Ovary (tissue), 9 donors: ENCODE results near the gene TPSD1. TPM values are rescaled to one million over a fixed set of nuclear protein-coding genes. Genes with fewer than 3 reads are reported as not detected.

ENCODE experiments used
- DNase-seq, 5 donors: peaks; one replicate each; pipeline ENCODE4 v3.0.0-alpha.2; 2019 to 2020
- H3K27ac ChIP-seq, 2 donors: fragments of 200-600 bp; one replicate each; pipeline versions ENCODE4 v1.5.1 to v1.8.0; 2019 to 2022
- H3K27me3 ChIP-seq: fragments of 200-600 bp; one replicate; pipeline ENCODE4 v1.8.0; 2022
- H3K36me3 ChIP-seq: fragments of 200-600 bp; sonication (generic); one replicate; pipeline ENCODE4 v1.5.1; 2019
- H3K4me1 ChIP-seq: one replicate; pipeline ENCODE4 v1.8.1; 2013; ENCODE audit warnings: mild to moderate bottlenecking, moderate library complexity; ENCODE audit not compliant: insufficient read depth
- H3K4me3 ChIP-seq: fragments of 200-600 bp; sonication (generic); one replicate; pipeline ENCODE4 v1.5.1; 2017
- H3K9me3 ChIP-seq, 2 donors: fragments of 200-600 bp in 1 of 2; sonication (generic) in 1 of 2; one replicate each; pipeline versions ENCODE4 v1.5.1 to v1.8.1; 2013 to 2019; ENCODE audit warnings: mild to moderate bottlenecking in 1 of 2, moderate library complexity in 1 of 2
- EP300 ChIP-seq: sonication (generic); formaldehyde crosslinking; IDR thresholded peaks from one replicate; pipeline ENCODE4 v1.6.1; 2017; ENCODE audit warnings: antibody characterized with exemption
- POLR2A ChIP-seq: fragments of 450-650 bp; IDR thresholded peaks from one replicate; pipeline ENCODE4 v1.6.1; 2017; ENCODE audit warnings: antibody characterized with exemption, mild to moderate bottlenecking, moderate library complexity
- WGBS, 3 donors: extraction: QIAGEN DNeasy Blood & Tissue Kit in 1 of 3; methylation state at CpG; one replicate each; pipeline versions ENCODE4 v1.1.5 to v1.1.7; 2013 to 2017; 5-methylcytosine and 5-hydroxymethylcytosine counted together
- intact Hi-C, 4 donors: fragments of 100-400 bp; cut with DNase I; formaldehyde crosslinking; loops; one replicate each; pipeline versions ENCODE4 v1.11.0 to v1.15.1; 2022 to 2023
- polyA plus RNA-seq, 2 donors: library from polyadenylated mRNA; stranded (reverse); fragments of 200-250 nt in 1 of 2; fragments of 350-450 nt in 1 of 2; fragmentation: Illumina TruSeq in 1 of 2; extraction: RNeasy Lipid Tissue Mini Kit (QIAGEN cat#74804) in 1 of 2; gene quantifications; one replicate each; pipeline ENCODE4 v1.2.3, GENCODE V29; 2013 to 2014
- total RNA-seq, 7 donors: library from RNA; depleted of rRNA in 2 of 7; stranded (reverse); fragments of >200 nt in 2 of 7; fragmentation: NEBNext Ultra II Directional in 3 of 7; extraction: Animal tissue kit (Norgen Biotek cat#: 25700) in 3 of 7; gene quantifications; one replicate each; pipeline versions ENCODE4 v1.1.0 to v1.2.4, GENCODE V29; 2016 to 2023
- TF ChIP-seq, protein P1 (sequence below), 3 donors: fragments of 450-650 bp in 2 of 3; fragments of 200-600 bp in 1 of 3; IDR thresholded peaks; one replicate each; pipeline versions ENCODE4 v1.5.1 to v1.8.0; 2016 to 2022; ENCODE audit warnings: antibody characterized with exemption in 3 of 3, mild to moderate bottlenecking in 1 of 3
- donor health status: DM: no; HTN: no; CAD: no; lungs with moderate emphysema.
- donor health status: DM: no; HTN: no; CAD: no.
- donor health status: Bipolar disorder and iron deficiency.
- donor health status: DM: yes; HTN: yes; CAD: no.
- donor health status: DM: no; HTN: no; CAD: no.
- donor health status: DM: yes; HTN: yes; CAD: no.

Gene TPSD1
- total and polyA plus RNA-seq, 9 donors, result 0.23 to 0.69 (median 0.60) TPM; not detected in 5

DNA sequence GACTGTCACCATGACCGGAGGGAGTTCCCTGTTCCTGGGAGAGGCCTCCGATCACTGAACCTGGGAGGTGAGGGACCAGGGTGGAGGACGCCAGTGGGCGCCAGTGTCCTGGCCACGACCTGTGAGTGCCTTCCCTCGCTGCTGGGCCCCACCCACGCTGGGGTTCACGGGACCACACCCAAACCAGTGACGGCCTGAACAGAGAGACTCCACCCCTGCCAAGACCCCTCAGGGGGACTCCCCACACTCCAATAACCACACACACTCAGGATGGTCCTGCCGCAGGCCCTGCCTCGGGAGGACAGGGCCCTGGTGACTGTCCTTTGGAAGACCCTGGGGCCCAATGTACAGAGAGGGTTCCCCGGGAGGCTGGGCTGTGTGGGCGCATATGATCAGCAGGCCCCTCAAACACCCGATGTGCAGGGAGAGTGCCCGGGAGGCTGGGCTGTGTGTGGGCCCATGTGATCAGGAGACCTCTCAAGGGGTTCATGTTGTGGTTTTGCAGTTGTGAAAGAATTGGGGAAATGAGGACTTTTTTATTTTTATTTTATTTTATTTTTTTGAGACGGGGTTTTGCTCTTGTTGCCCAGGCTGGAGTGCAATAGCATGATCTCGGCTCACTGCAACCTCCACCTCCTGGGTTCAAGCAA is 26.6 kb downstream of the TPSD1 start:
- Histone ChIP-seq H3K27ac (no peak overlapping the region), H3K4me1 (no peaks in the 10 kb centered on the region), H3K4me3 (no peak overlapping the region), H3K36me3 (no peaks in the 10 kb centered on the region), H3K27me3 (no peaks in the 10 kb centered on the region), H3K9me3 (no peaks in the 10 kb centered on the region)
- no peak for DNase-seq
- TF ChIP-seq, protein P1, sequence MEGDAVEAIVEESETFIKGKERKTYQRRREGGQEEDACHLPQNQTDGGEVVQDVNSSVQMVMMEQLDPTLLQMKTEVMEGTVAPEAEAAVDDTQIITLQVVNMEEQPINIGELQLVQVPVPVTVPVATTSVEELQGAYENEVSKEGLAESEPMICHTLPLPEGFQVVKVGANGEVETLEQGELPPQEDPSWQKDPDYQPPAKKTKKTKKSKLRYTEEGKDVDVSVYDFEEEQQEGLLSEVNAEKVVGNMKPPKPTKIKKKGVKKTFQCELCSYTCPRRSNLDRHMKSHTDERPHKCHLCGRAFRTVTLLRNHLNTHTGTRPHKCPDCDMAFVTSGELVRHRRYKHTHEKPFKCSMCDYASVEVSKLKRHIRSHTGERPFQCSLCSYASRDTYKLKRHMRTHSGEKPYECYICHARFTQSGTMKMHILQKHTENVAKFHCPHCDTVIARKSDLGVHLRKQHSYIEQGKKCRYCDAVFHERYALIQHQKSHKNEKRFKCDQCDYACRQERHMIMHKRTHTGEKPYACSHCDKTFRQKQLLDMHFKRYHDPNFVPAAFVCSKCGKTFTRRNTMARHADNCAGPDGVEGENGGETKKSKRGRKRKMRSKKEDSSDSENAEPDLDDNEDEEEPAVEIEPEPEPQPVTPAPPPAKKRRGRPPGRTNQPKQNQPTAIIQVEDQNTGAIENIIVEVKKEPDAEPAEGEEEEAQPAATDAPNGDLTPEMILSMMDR (IDR thresholded peaks at IDR 0.05), result no peak
- TF ChIP-seq EP300 (no peak), POLR2A (no peak)
- intact Hi-C loops, result no loop called here
- whole genome bisulfite sequencing, 3 donors, result 76 to 83% (median 77%) methylated on average over 17 of the region's 17 CpGs

- intact Hi-C loops, result no loop called here
Observed at GRCh38 chr16:1283296-1283695, 27.4 kb downstream of the TPSD1 start.

GRCh38 chr16:1283996-1284616 is 28.2 kb downstream of the TPSD1 start:
- intact Hi-C loops, result no loop called here
- no peaks in the 10 kb centered on the region for H3K9me3 ChIP-seq
- peaks cover 3% of the 10 kb centered on the region for H3K27me3 ChIP-seq

More at GRCh38 chr16:1283296-1283695, 27.4 kb downstream of the TPSD1 start:
- Histone ChIP-seq H3K27ac (no peak overlapping the region), H3K36me3 (no peaks in the 10 kb centered on the region), H3K4me1 (no peaks in the 10 kb centered on the region), H3K9me3 (no peaks in the 10 kb centered on the region), H3K4me3 (no peak overlapping the region), H3K27me3 (no peaks in the 10 kb centered on the region)
- no peak for DNase-seq
- WGBS, 3 donors, result 39 to 44% (median 39%) methylated on average over 17 of the region's 17 CpGs
- TF ChIP-seq, protein P1 (IDR thresholded peaks at IDR 0.05), result no peak
- no peak for TF ChIP-seq EP300
- TF ChIP-seq POLR2A, result no peak

DNA sequence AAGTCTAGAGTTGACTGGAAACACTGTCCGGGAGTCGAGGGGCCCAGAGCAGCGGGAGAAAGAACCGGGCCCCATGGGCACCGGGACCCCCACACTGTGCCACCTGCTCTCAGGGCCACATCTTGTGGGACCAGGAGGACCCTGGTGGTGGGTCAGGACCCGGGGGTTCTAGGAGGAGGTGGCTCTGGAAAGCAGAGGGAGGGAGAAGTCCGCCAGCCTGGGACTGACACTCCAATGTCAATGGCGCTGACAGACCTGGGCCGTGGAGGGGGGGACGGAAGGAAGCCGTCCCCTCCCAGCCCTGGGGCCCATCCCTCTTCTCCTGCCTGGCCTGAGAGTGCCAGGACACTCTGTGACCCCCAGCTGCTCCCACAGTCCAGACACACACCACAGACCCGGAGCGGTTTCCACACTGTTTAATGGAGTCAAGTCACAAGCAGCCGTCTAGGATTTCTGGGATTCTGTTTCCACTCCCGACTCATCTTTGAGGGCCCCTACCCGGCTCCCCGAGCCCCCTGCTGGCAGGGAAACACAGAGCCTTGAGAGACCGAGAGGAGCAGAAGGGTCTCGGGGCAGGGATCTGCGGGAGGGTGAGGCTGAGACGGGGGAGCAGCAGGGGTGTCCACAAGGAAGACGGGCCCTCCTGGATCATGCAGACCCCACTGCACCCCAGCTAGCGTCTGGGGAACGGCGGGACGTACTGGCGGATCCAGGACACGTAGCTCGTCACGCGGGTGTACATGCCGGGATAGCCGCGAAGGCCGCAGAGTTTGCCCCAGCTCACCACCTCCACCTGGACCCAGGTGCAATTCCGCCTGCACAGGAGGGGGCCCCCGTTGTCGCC is 30.0 kb downstream of the TPSD1 start:
- H3K27ac ChIP-seq, result no peak overlapping the region
- no peak overlapping the region for H3K4me3 ChIP-seq
- peaks cover 3% of the 10 kb centered on the region for H3K27me3 ChIP-seq
- H3K36me3 ChIP-seq, result no peaks in the 10 kb centered on the region
- H3K4me1 ChIP-seq, result no peaks in the 10 kb centered on the region
- H3K9me3 ChIP-seq, result no peaks in the 10 kb centered on the region
- intact Hi-C loops, result no loop called here
- 62 to 71% (median 71%) methylated on average over 38 of the region's 38 CpGs for WGBS, 3 donors
- no peak for DNase-seq
- TF ChIP-seq, protein P1 (IDR thresholded peaks at IDR 0.05), result no peak
- TF ChIP-seq EP300, result no peak

More at GRCh38 chr16:1283996-1284616, 28.2 kb downstream of the TPSD1 start:
- no peaks in the 10 kb centered on the region for H3K36me3 ChIP-seq
- no peak overlapping the region for H3K27ac ChIP-seq
- no peak for TF ChIP-seq EP300
- TF ChIP-seq, protein P1 (IDR thresholded peaks at IDR 0.05), result no peak
- TF ChIP-seq POLR2A, result no peak
- no peak for DNase-seq
- no peak overlapping the region for H3K4me3 ChIP-seq
- 45 to 62% (median 54%) methylated on average over 12 to 16 of the region's 16 CpGs for WGBS, 3 donors
- no peaks in the 10 kb centered on the region for H3K4me1 ChIP-seq
